Right lung (tissue), 10 donors: ENCODE results near the gene PCDHGA4. TPM values are rescaled to one million over a fixed set of nuclear protein-coding genes. Genes with fewer than 3 reads are reported as not detected.
"Not testable (repeated sequence)": the region's sequence is repeated elsewhere in the genome, so short reads cannot be mapped to it uniquely, and the experiment has no call there.

Experiments
- DNase-seq, 2 donors: peaks; one replicate each; pipeline ENCODE4 v3.0.0-alpha.2; 2013
- long read RNA-seq, 8 donors: transcript quantifications; one replicate each; lab custom pipeline, GENCODE V29; 2026
- polyA plus RNA-seq, 5 donors: library from polyadenylated mRNA; unstranded; fragments of 120-200 nt; gene quantifications; one replicate each; pipeline versions ENCODE4 v1.2.1 to v1.2.3, GENCODE V29; 2013; ENCODE audit warnings: inconsistent platforms in 1 of 5, low replicate concordance in 1 of 5; ENCODE audit not compliant: insufficient read length in 5 of 5, insufficient read depth in 1 of 5

The PCDHGA4 gene
- 1 to 10 TPM; 1.9 to 3.3 (median 2.4) TPM for polyA plus RNA-seq
- long read RNA-seq, donor 1, full-length matches to known transcripts = 2 of 2 reads
- long read RNA-seq, donor 1, partial matches to known transcripts = 0 of 2 reads
- long read RNA-seq, donor 1, other reads (novel, unspliced or antisense) = 0 of 2 reads
- long read RNA-seq, donor 2 = 0 reads
- long read RNA-seq, donor 3, full-length matches to known transcripts = 2 of 2 reads
- long read RNA-seq, donor 3, partial matches to known transcripts = 0 of 2 reads
- long read RNA-seq, donor 3, other reads (novel, unspliced or antisense) = 0 of 2 reads
- long read RNA-seq, donor 4 = 0 reads
- long read RNA-seq, donor 5, full-length matches to known transcripts = 3 of 3 reads
- long read RNA-seq, donor 5, partial matches to known transcripts = 0 of 3 reads
- long read RNA-seq, donor 5, other reads (novel, unspliced or antisense) = 0 of 3 reads
- long read RNA-seq, donor 6, partial matches to known transcripts = 0 of 2 reads
- long read RNA-seq, donor 6, other reads (novel, unspliced or antisense) = 0 of 2 reads
- long read RNA-seq, donor 7 = 0 reads
- long read RNA-seq, donor 8 = 0 reads

DNA sequence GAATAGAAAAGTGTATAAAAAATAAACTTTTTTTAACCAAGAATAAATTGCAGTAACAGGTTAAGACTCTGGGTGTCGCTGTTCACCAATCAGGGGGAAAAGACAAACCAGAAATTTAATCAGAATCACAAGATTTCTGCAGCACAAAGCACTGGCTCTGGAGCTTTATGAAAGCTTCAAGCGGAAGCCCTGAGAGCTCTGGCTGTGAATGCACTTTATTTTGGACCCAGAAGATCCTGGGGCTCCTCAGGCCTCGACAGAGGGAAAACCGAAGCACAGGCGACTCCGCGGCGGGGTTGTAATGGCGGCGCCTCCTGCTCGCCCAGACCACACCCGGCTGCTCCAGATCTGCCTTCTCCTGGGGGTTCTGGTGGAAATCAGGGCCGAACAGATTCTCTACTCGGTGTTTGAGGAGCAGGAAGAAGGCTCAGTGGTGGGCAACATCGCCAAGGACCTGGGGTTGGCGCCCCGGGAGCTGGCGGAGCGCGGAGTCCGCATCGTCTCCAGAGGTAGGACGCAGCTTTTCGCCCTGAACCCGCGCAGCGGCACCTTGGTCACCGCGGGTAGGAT lies at the start of gene PCDHGA4:
PCDHGA4 (plus strand) TSS at position 122 of the 570 bp plus-strand sequence; CDS start at position 209, 87 bp downstream.
- DNase-seq = no peak

DNA sequence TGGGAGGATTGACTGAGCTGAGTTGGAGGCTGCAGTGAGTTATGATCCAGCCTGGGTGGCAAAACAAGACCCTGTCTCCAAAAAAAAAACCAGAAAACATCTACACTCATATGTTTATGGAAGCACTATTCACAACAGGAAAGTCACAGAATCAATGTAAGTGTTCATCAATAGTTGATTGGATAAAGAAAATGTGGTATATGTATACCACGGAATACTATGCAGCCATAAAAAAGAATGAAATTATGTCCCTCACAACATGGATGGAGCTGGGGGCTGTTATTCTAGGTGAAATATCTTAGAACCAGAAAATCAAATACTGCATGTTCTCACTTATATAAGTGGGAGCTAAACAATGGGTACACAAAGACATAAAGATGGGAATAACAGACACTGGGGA lies 48.2 kb upstream of the PCDHGA4 start:
- no peak for DNase-seq

- DNase-seq = no peak
Observed at GRCh38 chr5:141313711-141314110, 41.1 kb upstream of the PCDHGA4 start.

DNA sequence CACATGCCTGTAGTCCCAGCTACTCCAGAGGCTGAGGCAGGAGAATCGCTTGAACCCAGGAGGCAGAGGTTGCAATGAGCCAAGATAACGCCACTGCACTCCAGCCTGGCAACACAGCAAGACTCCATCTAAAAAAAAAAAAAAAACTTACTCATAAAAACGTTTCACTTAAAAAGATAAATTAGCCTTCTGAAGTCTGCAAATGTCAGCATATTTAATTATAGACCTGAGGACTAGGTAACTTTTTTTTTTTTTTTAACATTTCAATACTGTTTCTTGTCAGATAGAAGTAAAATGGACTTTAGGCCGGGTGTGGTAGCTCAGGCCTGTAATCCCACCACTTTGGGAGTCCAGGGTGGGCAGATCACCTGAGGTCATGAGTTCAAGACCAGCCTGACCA lies 37.9 kb upstream of the PCDHGA4 start:
- not testable (repeated sequence) for DNase-seq

DNA sequence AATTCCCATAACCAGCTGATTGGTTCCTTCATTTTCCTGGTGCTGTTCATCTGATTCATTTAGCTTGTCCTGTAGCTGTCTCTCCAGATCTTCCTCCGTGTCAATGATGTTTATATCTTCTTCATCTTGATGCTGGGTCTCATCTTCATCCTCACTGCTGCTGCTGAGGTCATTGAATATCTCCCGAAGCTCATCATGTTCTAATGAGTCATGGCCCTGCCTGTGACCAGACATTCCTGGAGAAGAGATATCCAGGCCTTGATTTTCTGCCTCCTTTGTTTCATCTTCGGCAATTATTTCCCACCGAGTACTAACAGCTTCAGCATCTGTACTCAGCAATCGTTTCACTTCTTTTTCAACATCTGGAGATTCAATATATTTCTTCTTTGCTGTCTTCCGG lies 35.6 kb upstream of the PCDHGA4 start:
- no peak for DNase-seq

DNA sequence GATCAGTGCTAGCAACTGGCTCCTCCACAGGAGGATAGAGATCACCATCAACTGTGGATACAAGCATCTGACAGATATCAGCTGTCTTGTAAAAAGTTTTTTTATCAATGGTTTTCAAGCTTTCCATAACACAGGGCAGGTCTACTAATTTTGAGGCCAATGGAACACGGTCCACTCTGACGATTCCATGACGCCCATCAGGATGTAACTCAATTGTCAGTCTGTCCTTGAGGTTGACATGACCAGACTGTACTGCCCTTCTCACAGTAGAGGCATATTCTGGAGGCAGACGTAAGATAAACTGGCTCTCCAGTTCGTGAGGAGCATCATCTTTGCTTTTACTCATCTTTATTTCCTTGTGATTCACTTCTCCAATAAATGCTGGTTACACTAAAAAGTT lies 35.1 kb upstream of the PCDHGA4 start:
- DNase-seq = no peak

- peak; percentile 95 to 96 for DNase-seq
Observed at GRCh38 chr5:141320225-141321169, 34.3 kb upstream of the PCDHGA4 start, which contains the start of gene TAF7. TSS of gene TAF7 (minus strand) at chr5:141320784. CDS start at chr5:141320044, 740 bp downstream.

DNA sequence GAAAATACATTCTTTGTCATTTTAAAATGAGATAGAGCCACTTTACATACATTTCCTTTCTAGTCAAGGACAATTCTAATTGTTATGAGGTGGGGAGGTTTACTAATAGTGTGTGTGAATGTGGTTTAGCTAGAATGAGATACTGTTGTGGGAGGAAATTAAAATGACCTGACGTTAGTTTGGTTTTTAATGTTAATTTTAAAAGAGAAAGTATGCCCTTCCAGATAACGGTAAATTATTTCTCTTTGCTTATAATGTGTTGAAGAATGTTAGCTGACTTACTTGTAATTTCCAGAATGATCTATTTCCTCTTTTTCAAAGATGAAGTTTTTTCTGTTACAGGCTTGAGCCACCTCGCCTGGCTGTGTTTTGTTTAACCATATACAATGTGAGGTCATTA lies 32.6 kb upstream of the PCDHGA4 start:
- DNase-seq = no peak

DNA sequence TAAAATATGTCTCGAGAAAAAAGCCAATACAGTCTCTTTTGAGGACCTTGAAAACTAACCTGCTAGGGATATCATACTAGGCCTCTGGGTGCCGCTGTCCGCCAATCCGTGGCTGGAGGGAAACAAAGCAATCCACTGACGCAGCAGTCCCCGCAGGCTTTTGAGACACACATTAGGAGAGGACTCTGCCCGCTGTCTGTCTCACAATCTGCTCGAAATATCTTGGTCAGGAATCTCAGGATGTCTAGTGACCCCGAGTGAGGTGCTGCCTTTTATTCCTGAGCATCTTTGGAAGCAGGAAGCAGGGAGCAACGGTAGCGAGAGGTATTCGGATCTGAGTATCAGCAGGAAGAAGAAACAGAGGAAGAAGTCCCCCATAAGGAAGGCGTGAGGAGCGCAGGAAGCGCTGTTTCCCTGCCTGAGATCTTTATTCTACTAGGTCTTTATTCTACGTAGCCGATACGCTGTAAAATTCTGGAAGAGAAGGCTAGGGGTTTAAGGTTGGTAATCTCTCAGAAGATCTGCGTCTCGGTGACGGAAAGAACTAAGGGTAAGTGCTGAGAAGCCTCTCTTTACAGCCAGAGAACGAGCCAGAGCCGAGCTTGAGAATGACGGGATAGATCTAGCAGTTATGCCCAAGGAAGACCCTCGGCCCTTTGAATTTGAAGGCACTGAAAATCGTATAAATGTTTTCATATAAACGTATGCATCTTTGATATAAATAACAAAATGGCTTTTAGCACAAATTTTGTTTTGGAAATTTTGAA lies 28.6 kb upstream of the PCDHGA4 start:
- peak in 1 of 2 donors; percentile 23 for DNase-seq

DNA sequence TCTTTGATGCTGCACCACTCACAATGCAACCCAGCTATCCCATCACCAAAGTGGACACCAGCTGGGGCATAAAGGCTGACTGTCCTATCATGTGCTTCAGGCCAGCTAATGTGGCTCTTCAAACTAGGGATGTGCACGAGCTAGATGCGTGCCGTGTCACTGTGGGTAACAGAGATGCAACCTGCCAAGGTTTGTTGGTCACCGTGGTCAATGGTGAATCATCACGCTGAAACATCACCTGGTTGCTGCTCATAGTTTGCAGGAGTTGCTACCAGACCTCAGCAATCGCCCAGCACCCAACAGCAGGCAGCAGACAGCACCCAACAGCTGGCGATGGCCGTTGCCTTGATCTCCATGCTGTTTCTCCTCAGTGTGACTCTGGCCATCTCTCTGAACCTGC lies 26.6 kb upstream of the PCDHGA4 start:
- no peak for DNase-seq

GRCh38 chr5:141330299-141331080 lies 24.3 kb upstream of the PCDHGA4 start, which contains the start of gene PCDHGA1:
TSS of gene PCDHGA1 (plus strand) at chr5:141330514.
- DNase-seq = no peak

DNA sequence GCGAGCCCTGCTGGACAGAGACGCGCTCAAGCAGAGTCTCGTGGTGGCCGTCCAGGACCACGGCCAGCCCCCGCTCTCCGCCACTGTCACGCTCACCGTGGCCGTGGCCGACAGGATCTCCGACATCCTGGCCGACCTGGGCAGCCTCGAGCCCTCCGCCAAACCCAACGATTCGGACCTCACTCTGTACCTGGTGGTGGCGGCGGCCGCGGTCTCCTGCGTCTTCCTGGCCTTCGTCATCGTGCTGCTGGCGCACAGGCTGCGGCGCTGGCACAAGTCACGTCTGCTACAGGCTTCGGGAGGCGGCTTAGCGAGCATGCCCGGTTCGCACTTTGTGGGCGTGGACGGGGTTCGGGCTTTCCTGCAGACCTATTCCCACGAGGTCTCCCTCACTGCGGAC lies 22.2 kb upstream of the PCDHGA4 start:
- DNase-seq = not testable (repeated sequence)

DNA sequence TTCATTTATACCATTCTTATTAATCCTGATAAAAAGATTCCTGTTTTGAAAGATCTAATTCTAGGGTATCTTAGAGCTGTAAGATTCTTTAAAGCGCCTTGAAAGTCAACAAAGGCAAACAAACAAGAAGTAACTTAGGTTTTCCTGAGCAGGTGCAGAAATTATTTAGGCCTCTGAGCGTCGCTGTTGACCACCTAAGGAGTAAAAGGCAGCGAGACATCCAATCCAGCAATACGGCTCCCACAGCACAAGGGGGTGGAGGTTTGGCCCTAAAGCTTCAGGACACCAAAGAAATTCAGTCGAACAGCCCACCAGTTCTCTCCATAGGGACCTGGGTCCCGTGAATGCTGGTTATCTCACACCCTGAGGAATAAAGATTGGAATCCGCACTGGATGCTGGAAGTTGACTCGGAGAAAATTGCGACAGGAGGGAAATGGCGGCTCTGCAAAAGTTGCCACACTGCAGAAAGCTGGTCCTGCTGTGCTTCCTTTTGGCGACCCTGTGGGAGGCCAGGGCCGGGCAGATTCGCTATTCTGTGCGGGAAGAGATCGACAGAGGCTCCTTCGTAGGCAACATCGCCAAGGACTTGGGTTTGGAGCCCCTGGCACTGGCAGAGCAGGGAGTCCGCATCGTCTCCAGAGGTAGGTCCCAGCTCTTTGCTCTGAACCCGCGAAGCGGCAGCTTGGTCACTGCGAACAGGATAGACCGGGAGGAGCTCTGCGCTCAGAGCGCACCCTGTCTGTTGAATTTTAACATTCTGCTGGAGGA lies 16.1 kb upstream of the PCDHGA4 start, which contains the start of gene PCDHGA2:
PCDHGA2 (plus strand) TSS at position 223 of the 769 bp plus-strand sequence.
- peak in 1 of 2 donors; percentile 23 for DNase-seq

DNA sequence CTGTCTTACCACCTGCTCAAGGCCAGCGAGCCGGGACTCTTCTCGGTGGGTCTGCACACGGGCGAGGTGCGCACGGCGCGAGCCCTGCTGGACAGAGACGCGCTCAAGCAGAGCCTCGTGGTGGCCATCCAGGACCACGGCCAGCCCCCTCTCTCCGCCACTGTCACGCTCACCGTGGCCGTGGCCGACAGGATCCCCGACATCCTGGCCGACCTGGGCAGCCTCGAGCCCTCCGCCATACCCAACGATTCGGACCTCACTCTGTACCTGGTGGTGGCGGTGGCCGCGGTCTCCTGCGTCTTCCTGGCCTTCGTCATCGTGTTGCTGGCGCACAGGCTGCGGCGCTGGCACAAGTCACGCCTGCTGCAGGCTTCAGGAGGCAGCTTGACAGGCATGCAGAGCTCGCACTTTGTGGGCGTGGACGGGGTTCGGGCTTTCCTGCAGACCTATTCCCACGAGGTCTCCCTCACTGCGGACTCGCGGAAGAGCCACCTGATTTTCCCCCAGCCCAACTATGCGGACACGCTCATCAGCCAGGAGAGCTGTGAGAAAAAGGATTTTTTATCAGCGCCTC lies 14.0 kb upstream of the PCDHGA4 start:
- DNase-seq = not testable (repeated sequence)

DNA sequence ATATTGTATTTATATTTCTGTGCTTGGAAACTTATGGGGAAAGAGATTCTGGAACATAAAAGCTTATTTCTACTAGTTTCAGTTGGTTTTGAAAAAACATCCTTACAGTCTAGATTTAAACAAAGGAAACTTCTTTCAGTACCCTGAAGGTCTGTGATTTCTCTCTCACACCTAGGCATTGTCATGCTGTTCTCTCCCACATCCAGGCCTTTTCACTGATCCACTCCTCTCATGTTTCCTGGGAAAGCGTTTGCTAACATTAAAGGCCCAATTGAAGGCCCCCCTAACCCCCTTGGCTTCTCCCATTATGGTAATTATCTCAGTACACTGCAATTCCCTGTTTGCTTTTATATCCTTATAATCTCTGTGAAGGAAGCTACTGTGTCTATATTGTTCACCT lies 12.0 kb upstream of the PCDHGA4 start:
- DNase-seq = no peak

- DNase-seq = no peak
Observed at GRCh38 chr5:141343242-141343952, 11.4 kb upstream of the PCDHGA4 start, which contains the start of gene PCDHGA3. TSS of gene PCDHGA3 (plus strand) at chr5:141343829. CDS start at chr5:141344034, 205 bp downstream.

- no peak for DNase-seq
Observed at GRCh38 chr5:141343953-141344463, 10.8 kb upstream of the PCDHGA4 start.

DNA sequence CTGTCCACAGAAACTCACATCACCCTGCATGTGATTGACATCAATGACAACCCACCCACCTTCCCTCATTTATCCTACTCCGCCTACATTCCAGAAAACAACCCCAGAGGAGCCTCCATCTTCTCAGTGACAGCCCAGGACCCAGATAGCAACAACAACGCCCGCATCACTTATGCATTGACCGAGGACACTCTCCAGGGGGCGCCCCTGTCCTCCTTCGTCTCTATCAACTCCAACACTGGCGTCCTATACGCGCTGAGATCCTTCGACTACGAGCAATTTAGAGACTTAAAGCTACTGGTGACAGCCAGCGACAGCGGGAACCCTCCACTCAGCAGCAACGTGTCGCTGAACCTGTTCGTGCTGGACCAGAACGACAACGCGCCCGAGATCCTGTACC lies 9.5 kb upstream of the PCDHGA4 start:
- no peak for DNase-seq
